Sigmoid colon (tissue), 3 donors: ENCODE measurements around the gene PALMD.

ENCODE experiments used
- POLR2A ChIP-seq, 2 donors: fragments of 450-650 bp; IDR thresholded peaks; one replicate each; pipeline ENCODE4 v1.6.1; 2016; ENCODE audit warnings: antibody characterized with exemption in 2 of 2, mild to moderate bottlenecking in 2 of 2, moderate library complexity in 2 of 2
- TF ChIP-seq, protein P1 (sequence below), 4 experiments: fragments of 450-650 bp in 3 of 4; fragments of 200-600 bp in 1 of 4; IDR thresholded peaks; one replicate each; pipeline ENCODE4 v1.5.1; 2016 to 2019; ENCODE audit warnings: antibody characterized with exemption in 4 of 4, mild to moderate bottlenecking in 3 of 4, moderate library complexity in 2 of 4

- no peak for TF ChIP-seq POLR2A (IDR thresholded peaks at IDR 0.05)
- TF ChIP-seq, protein P1, sequence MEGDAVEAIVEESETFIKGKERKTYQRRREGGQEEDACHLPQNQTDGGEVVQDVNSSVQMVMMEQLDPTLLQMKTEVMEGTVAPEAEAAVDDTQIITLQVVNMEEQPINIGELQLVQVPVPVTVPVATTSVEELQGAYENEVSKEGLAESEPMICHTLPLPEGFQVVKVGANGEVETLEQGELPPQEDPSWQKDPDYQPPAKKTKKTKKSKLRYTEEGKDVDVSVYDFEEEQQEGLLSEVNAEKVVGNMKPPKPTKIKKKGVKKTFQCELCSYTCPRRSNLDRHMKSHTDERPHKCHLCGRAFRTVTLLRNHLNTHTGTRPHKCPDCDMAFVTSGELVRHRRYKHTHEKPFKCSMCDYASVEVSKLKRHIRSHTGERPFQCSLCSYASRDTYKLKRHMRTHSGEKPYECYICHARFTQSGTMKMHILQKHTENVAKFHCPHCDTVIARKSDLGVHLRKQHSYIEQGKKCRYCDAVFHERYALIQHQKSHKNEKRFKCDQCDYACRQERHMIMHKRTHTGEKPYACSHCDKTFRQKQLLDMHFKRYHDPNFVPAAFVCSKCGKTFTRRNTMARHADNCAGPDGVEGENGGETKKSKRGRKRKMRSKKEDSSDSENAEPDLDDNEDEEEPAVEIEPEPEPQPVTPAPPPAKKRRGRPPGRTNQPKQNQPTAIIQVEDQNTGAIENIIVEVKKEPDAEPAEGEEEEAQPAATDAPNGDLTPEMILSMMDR (IDR thresholded peaks at IDR 0.05) = no peak
Measured at GRCh38 chr1:99680270-99680669, 34.4 kb downstream of the PALMD start.
